ENCODE measurements around the gene SERPINA6. TPM values are rescaled to one million over a fixed set of nuclear protein-coding genes. Genes with fewer than 3 reads are reported as not detected.

SERPINA6 gene
- total and polyA plus RNA-seq, 2 donors (not counting 1 experiment from before 2014, with no cell fraction given), result not detected

- WGBS (ENCODE audit: insufficient coverage), result 54% methylated on average over 5 of the region's 5 CpGs
- no peaks in the 10 kb centered on the region for H3K36me3 ChIP-seq (replicated peaks in 1 of 2; ENCODE audit: control extremely low read depth in 1 of 2, control insufficient read depth in 1 of 2, extremely low read depth in 1 of 2, insufficient read depth in 2 of 2, low read length in 1 of 2)
- peaks cover 0 to 3% (median 0%) of the 10 kb centered on the region in 3 donors for H3K9me3 ChIP-seq (ENCODE audit: control extremely low read depth in 1 of 3, control insufficient read depth in 2 of 3, insufficient read depth in 1 of 3, low read length in 2 of 3)
- H3K4me3 ChIP-seq (ENCODE audit: control extremely low read depth in 1 of 5, extremely low read depth in 1 of 5, insufficient read depth in 1 of 5, low read depth in 2 of 5, low read length in 4 of 5), result no peak overlapping the region
- DNase-seq (no peak), ATAC-seq (ENCODE audit: low read depth) (no peak)
- H3K4me2 ChIP-seq (replicated peaks; ENCODE audit: low read depth, low read length, poor library complexity, severe bottlenecking), result no peak overlapping the region
- no peak overlapping the region for H3K9ac ChIP-seq (ENCODE audit: low read length)
- TF ChIP-seq CTCF (IDR thresholded peaks at IDR 0.05) (no peak), EZH2 (IDR thresholded peaks at IDR 0.05; ENCODE audit: borderline replicate concordance, insufficient read depth, low read depth, low read length, poor library complexity, severe bottlenecking) (no peak)
- POLR2A ChIA-PET, result no interaction called here
- no peaks in the 10 kb centered on the region for H4K20me1 ChIP-seq (ENCODE audit: control insufficient read depth, insufficient read depth, low read length, poor library complexity, severe bottlenecking)
- Mint-ChIP-seq H3K27me3 (peaks cover 5% of the 10 kb centered on the region), H3K27ac (no peak overlapping the region), H3K9me3 (ENCODE audit: insufficient read depth) (no peaks in the 10 kb centered on the region), H3K4me3 (no peak overlapping the region), H3K4me1 (no peaks in the 10 kb centered on the region)
- H2AFZ ChIP-seq (ENCODE audit: insufficient read depth, low read depth, low read length, poor library complexity, severe bottlenecking), result no peak overlapping the region
- H3K4me1 ChIP-seq (ENCODE audit: control insufficient read depth in 2 of 2, insufficient read depth in 2 of 2, low read length in 2 of 2), result no peaks in the 10 kb centered on the region
- H3K27me3 ChIP-seq (replicated peaks in 1 of 4; ENCODE audit: control extremely low read depth in 1 of 4, control insufficient read depth in 3 of 4, insufficient read depth in 4 of 4, low read length in 3 of 4), result no peaks in the 10 kb centered on the region
- CTCF ChIA-PET, result no interaction called here
- intact Hi-C loops (cut with micrococcal nuclease), result loop anchor here (1.0 kb wide), 1 partner anchor 15 kb away; no protein-coding TSS in a partner anchor
- no peaks in the 10 kb centered on the region for H3K79me2 ChIP-seq (ENCODE audit: control insufficient read depth, insufficient read depth, low read length)
- no peak overlapping the region for H3K27ac ChIP-seq (ENCODE audit: low read length in 2 of 2)
These were observed 41.8 kb upstream of the SERPINA6 start for GRCh38 chr14:94364964-94365363.

GRCh38 chr14:94364037-94364436, 40.9 kb upstream of the SERPINA6 start:
- peaks cover 0 to 3% (median 0%) of the 10 kb centered on the region in 3 donors for H3K9me3 ChIP-seq (ENCODE audit: control extremely low read depth in 1 of 3, control insufficient read depth in 2 of 3, insufficient read depth in 1 of 3, low read length in 2 of 3)
- no peaks in the 10 kb centered on the region for H4K20me1 ChIP-seq (ENCODE audit: control insufficient read depth, insufficient read depth, low read length, poor library complexity, severe bottlenecking)
- no peak overlapping the region for H3K27ac ChIP-seq (ENCODE audit: low read length in 2 of 2)
- intact Hi-C loops (cut with micrococcal nuclease), result loop anchor here (1.0 kb wide), 1 partner anchor 16 kb away; no protein-coding TSS in a partner anchor
- DNase-seq (no peak), ATAC-seq (ENCODE audit: low read depth) (no peak)
- Mint-ChIP-seq H3K9me3 (ENCODE audit: insufficient read depth) (no peaks in the 10 kb centered on the region), H3K27ac (no peak overlapping the region), H3K27me3 (peaks cover 5% of the 10 kb centered on the region), H3K4me3 (no peak overlapping the region), H3K4me1 (no peaks in the 10 kb centered on the region)
- H3K36me3 ChIP-seq (replicated peaks in 1 of 2; ENCODE audit: control extremely low read depth in 1 of 2, control insufficient read depth in 1 of 2, extremely low read depth in 1 of 2, insufficient read depth in 2 of 2, low read length in 1 of 2), result no peaks in the 10 kb centered on the region
- H2AFZ ChIP-seq (ENCODE audit: insufficient read depth, low read depth, low read length, poor library complexity, severe bottlenecking), result no peak overlapping the region
- POLR2A ChIA-PET, result no interaction called here
- H3K4me1 ChIP-seq (ENCODE audit: control insufficient read depth in 2 of 2, insufficient read depth in 2 of 2, low read length in 2 of 2), result no peaks in the 10 kb centered on the region
- no peaks in the 10 kb centered on the region for H3K79me2 ChIP-seq (ENCODE audit: control insufficient read depth, insufficient read depth, low read length)
- no peak overlapping the region for H3K4me2 ChIP-seq (replicated peaks; ENCODE audit: low read depth, low read length, poor library complexity, severe bottlenecking)
- no peak for TF ChIP-seq EZH2 (IDR thresholded peaks at IDR 0.05; ENCODE audit: borderline replicate concordance, insufficient read depth, low read depth, low read length, poor library complexity, severe bottlenecking)
- TF ChIP-seq CTCF (IDR thresholded peaks at IDR 0.05), result no peak
- H3K27me3 ChIP-seq (replicated peaks in 1 of 4; ENCODE audit: control extremely low read depth in 1 of 4, control insufficient read depth in 3 of 4, insufficient read depth in 4 of 4, low read length in 3 of 4), result no peaks in the 10 kb centered on the region
- H3K9ac ChIP-seq (ENCODE audit: low read length), result no peak overlapping the region
- CTCF ChIA-PET, result no interaction called here
- WGBS (ENCODE audit: insufficient coverage), result 100% methylated on average over 2 of the region's 3 CpGs
- H3K4me3 ChIP-seq (ENCODE audit: control extremely low read depth in 1 of 5, extremely low read depth in 1 of 5, insufficient read depth in 1 of 5, low read depth in 2 of 5, low read length in 4 of 5), result no peak overlapping the region

All from B cell (primary cell).